Suprapubic skin (tissue), 4 donors: ENCODE data around the gene DAGLA. TPM values are rescaled to one million over a fixed set of nuclear protein-coding genes. Genes with fewer than 3 reads are reported as not detected.
A peak's percentile ranks its signal among the peaks of the same experiment; 100 is the strongest.

Source experiments
- DNase-seq, 2 donors: peaks; one replicate each; pipeline ENCODE4 v3.0.0-alpha.2; 2019; ENCODE audit warnings: low spot score in 2 of 2
- H3K27ac ChIP-seq: fragments of 200-600 bp; sonication (generic); one replicate; pipeline ENCODE4 v1.5.1; 2019
- H3K27me3 ChIP-seq: fragments of 200-600 bp; sonication (generic); one replicate; pipeline ENCODE4 v1.5.1; 2019
- H3K36me3 ChIP-seq: fragments of 200-600 bp; sonication (generic); one replicate; pipeline ENCODE4 v1.5.1; 2019
- H3K4me1 ChIP-seq: fragments of 200-600 bp; sonication (generic); one replicate; pipeline ENCODE4 v1.5.1; 2019
- H3K4me3 ChIP-seq: fragments of 200-600 bp; sonication (generic); one replicate; pipeline ENCODE4 v1.5.1; 2019; ENCODE audit warnings: mild to moderate bottlenecking
- H3K9me3 ChIP-seq: fragments of 200-600 bp; sonication (generic); one replicate; pipeline ENCODE4 v1.5.1; 2019
- CTCF ChIP-seq, 2 donors: fragments of 200-600 bp in 1 of 2; fragments of 450-650 bp in 1 of 2; sonication (generic) in 1 of 2; IDR thresholded peaks; one replicate each; pipeline ENCODE4 v1.5.1; 2016 to 2019; ENCODE audit warnings: antibody characterized with exemption in 2 of 2, mild to moderate bottlenecking in 1 of 2, moderate library complexity in 1 of 2
- EP300 ChIP-seq: sonication (generic); formaldehyde crosslinking; IDR thresholded peaks from one replicate; pipeline ENCODE4 v1.6.1; 2017; ENCODE audit warnings: antibody characterized with exemption
- POLR2A ChIP-seq, 2 donors: fragments of 450-650 bp; IDR thresholded peaks; one replicate each; pipeline ENCODE4 v1.6.1; 2017; ENCODE audit warnings: antibody characterized with exemption in 2 of 2, mild to moderate bottlenecking in 2 of 2, moderate library complexity in 2 of 2
- POLR2AphosphoS5 ChIP-seq, 3 donors: sonication (generic); formaldehyde crosslinking; IDR thresholded peaks; one replicate each; pipeline ENCODE4 v1.6.1; 2017; ENCODE audit warnings: antibody characterized with exemption in 3 of 3
- WGBS: methylation state at CpG from one replicate; pipeline ENCODE4 v1.1.5; 2018; 5-methylcytosine and 5-hydroxymethylcytosine counted together
- total RNA-seq, 4 donors: library from RNA; depleted of rRNA; stranded (reverse); fragments of >200 nt; gene quantifications; one replicate each; pipeline ENCODE4 v1.1.0, GENCODE V29; 2016

Gene DAGLA
- total RNA-seq, 4 donors from 2014 or later, result 0.64 to 1.2 (median 0.87) TPM

GRCh38 chr11:61792310-61793082 is 112.3 kb downstream of the DAGLA start, which contains the start of the genes FEN1 and TMEM258:
FEN1 (plus strand) TSS chr11:61792911; CDS start chr11:61795362, 2,451 bp downstream.
TMEM258 (minus strand) TSS chr11:61792599; CDS start chr11:61792558, 41 bp downstream.
- Histone ChIP-seq H3K4me1 (peaks cover 30% of the 10 kb centered on the region), H3K36me3 (peaks cover 40% of the 10 kb centered on the region), H3K27ac (peak within 1 kb of the TSS; percentile 94), H3K27me3 (no peaks in the 10 kb centered on the region), H3K4me3 (peak within 1 kb of the TSS; percentile 68), H3K9me3 (no peaks in the 10 kb centered on the region)
- under 1% methylated on average over 24 of the region's 61 CpGs for WGBS
- DNase-seq, result peak; percentile 95 to 97
- TF ChIP-seq POLR2AphosphoS5 (IDR thresholded peaks at IDR 0.05) (peak; percentile 13 to 85 (median 85)), EP300 (no peak), CTCF (IDR thresholded peaks at IDR 0.05) (no peak), POLR2A (IDR thresholded peaks at IDR 0.05) (peak in 1 of 2 donors; percentile 81)

GRCh38 chr11:61793083-61793828 is 113.1 kb downstream of the DAGLA start:
- no peaks in the 10 kb centered on the region for H3K27me3 ChIP-seq
- no peaks in the 10 kb centered on the region for H3K9me3 ChIP-seq
- DNase-seq, result no peak
- 3% methylated on average over 26 of the region's 29 CpGs for WGBS
- peak overlapping the region; percentile 68 for H3K4me3 ChIP-seq
- peak overlapping the region; percentile 94 for H3K27ac ChIP-seq
- peaks cover 32% of the 10 kb centered on the region for H3K36me3 ChIP-seq
- H3K4me1 ChIP-seq, result peaks cover 32% of the 10 kb centered on the region
- TF ChIP-seq EP300, result no peak
- TF ChIP-seq POLR2AphosphoS5 (IDR thresholded peaks at IDR 0.05), result no peak
- no peak for TF ChIP-seq CTCF (IDR thresholded peaks at IDR 0.05)
- TF ChIP-seq POLR2A (IDR thresholded peaks at IDR 0.05), result no peak

GRCh38 chr11:61793829-61794204 is 113.6 kb downstream of the DAGLA start:
- peaks cover 27% of the 10 kb centered on the region for H3K36me3 ChIP-seq
- peaks cover 32% of the 10 kb centered on the region for H3K4me1 ChIP-seq
- no peak for TF ChIP-seq POLR2AphosphoS5 (IDR thresholded peaks at IDR 0.05)
- TF ChIP-seq CTCF (IDR thresholded peaks at IDR 0.05), result no peak
- TF ChIP-seq EP300, result no peak
- no peak for TF ChIP-seq POLR2A (IDR thresholded peaks at IDR 0.05)
- no peak overlapping the region for H3K27ac ChIP-seq
- H3K4me3 ChIP-seq, result no peak overlapping the region
- no peaks in the 10 kb centered on the region for H3K27me3 ChIP-seq
- no peaks in the 10 kb centered on the region for H3K9me3 ChIP-seq
- WGBS, result 53% methylated on average over 3 of the region's 3 CpGs
- DNase-seq, result no peak

- peaks cover 32% of the 10 kb centered on the region for H3K4me1 ChIP-seq
- DNase-seq, result no peak
- 91% methylated on average over 4 of the region's 4 CpGs for WGBS
- no peaks in the 10 kb centered on the region for H3K27me3 ChIP-seq
- H3K4me3 ChIP-seq, result no peak overlapping the region
- TF ChIP-seq POLR2A (IDR thresholded peaks at IDR 0.05) (no peak), POLR2AphosphoS5 (IDR thresholded peaks at IDR 0.05) (no peak), CTCF (IDR thresholded peaks at IDR 0.05) (no peak), EP300 (no peak)
- peaks cover 19% of the 10 kb centered on the region for H3K36me3 ChIP-seq
- H3K27ac ChIP-seq, result no peak overlapping the region
- H3K9me3 ChIP-seq, result no peaks in the 10 kb centered on the region
Measured at GRCh38 chr11:61794579-61794978, 114.4 kb downstream of the DAGLA start.

- Histone ChIP-seq H3K4me1 (peaks cover 32% of the 10 kb centered on the region), H3K27me3 (no peaks in the 10 kb centered on the region), H3K27ac (no peak overlapping the region), H3K9me3 (no peaks in the 10 kb centered on the region), H3K36me3 (peaks cover 10% of the 10 kb centered on the region), H3K4me3 (no peak overlapping the region)
- no peak for DNase-seq
- no peak for TF ChIP-seq POLR2A (IDR thresholded peaks at IDR 0.05)
- TF ChIP-seq CTCF (IDR thresholded peaks at IDR 0.05), result no peak
- no peak for TF ChIP-seq POLR2AphosphoS5 (IDR thresholded peaks at IDR 0.05)
- TF ChIP-seq EP300, result no peak
- 86% methylated on average over 12 of the region's 12 CpGs for WGBS
Measured at GRCh38 chr11:61795459-61795858, 115.3 kb downstream of the DAGLA start.
